Peyer's patch (tissue), 4 donors: ENCODE results near the gene PTX4. TPM values are rescaled to one million over a fixed set of nuclear protein-coding genes. Genes with fewer than 3 reads are reported as not detected.

Experiments used
- DNase-seq, 3 donors: peaks; one replicate each; pipeline ENCODE4 v3.0.0-alpha.2; 2017 to 2019
- H3K27ac ChIP-seq, 4 donors: fragments of 200-600 bp; sonication (generic); one replicate each; pipeline ENCODE4 v1.5.1; 2016 to 2019
- H3K27me3 ChIP-seq, 2 donors: fragments of 200-600 bp; sonication (generic); one replicate each; pipeline ENCODE4 v1.5.1; 2019
- H3K36me3 ChIP-seq, 3 donors: fragments of 200-600 bp; sonication (generic); one replicate each; pipeline ENCODE4 v1.5.1; 2016 to 2019
- H3K4me1 ChIP-seq, 4 donors: fragments of 200-600 bp; sonication (generic); one replicate each; pipeline ENCODE4 v1.5.1; 2016 to 2019
- H3K4me3 ChIP-seq, 4 donors: fragments of 200-600 bp; sonication (generic); 1 replicate in 3 of 4; 2 replicates in 1 of 4; pipeline ENCODE4 v1.5.1; 2016 to 2019; ENCODE audit warnings: mild to moderate bottlenecking in 1 of 4
- H3K9me3 ChIP-seq, 4 donors: fragments of 200-600 bp; sonication (generic); one replicate each; pipeline ENCODE4 v1.5.1; 2016 to 2019; ENCODE audit warnings: mild to moderate bottlenecking in 1 of 4
- POLR2A ChIP-seq, 2 donors: fragments of 450-650 bp; IDR thresholded peaks; one replicate each; pipeline ENCODE4 v1.5.1; 2017; ENCODE audit warnings: antibody characterized with exemption in 2 of 2, mild to moderate bottlenecking in 2 of 2, moderate library complexity in 2 of 2
- total RNA-seq, 4 donors: library from RNA; depleted of rRNA; stranded (reverse); fragments of >200 nt; gene quantifications; one replicate each; pipeline ENCODE4 v1.1.0, GENCODE V29; 2016
- TF ChIP-seq, protein P1 (sequence below), 6 experiments: fragments of 450-650 bp in 4 of 6; fragments of 200-600 bp in 2 of 6; sonication (generic) in 1 of 6; IDR thresholded peaks; one replicate each; pipeline ENCODE4 v1.5.1; 2017 to 2019; ENCODE audit warnings: antibody characterized with exemption in 6 of 6, mild to moderate bottlenecking in 3 of 6, moderate library complexity in 1 of 6

PTX4 gene
- total RNA-seq, 4 donors from 2014 or later, result not detected

DNA sequence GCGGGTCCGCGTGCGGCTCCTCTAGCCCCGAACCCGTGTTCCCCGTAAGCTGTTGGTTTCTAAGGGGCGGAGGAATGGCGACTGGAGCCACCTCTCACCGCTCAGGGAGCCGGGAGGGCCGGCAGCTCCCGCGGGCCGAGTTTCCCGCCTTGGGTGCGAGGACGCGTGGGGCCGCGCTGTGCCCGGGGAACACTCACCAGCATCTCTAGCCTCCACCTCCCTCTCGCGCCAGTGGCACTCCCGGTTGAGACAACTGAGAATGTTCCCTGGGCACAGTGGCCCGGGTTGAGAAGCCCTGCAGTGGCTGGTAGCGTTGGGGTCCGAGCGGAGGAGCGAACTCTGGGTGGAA is 5.0 kb upstream of the PTX4 start:
- DNase-seq, result no peak
- peak overlapping the region; percentile 81 to 89 (median 86) for H3K4me3 ChIP-seq
- peaks cover 0 to 33% (median 0%) of the 10 kb centered on the region in 3 donors for H3K36me3 ChIP-seq
- no peaks in the 10 kb centered on the region for H3K27me3 ChIP-seq
- no peaks in the 10 kb centered on the region for H3K9me3 ChIP-seq
- TF ChIP-seq, protein P1, sequence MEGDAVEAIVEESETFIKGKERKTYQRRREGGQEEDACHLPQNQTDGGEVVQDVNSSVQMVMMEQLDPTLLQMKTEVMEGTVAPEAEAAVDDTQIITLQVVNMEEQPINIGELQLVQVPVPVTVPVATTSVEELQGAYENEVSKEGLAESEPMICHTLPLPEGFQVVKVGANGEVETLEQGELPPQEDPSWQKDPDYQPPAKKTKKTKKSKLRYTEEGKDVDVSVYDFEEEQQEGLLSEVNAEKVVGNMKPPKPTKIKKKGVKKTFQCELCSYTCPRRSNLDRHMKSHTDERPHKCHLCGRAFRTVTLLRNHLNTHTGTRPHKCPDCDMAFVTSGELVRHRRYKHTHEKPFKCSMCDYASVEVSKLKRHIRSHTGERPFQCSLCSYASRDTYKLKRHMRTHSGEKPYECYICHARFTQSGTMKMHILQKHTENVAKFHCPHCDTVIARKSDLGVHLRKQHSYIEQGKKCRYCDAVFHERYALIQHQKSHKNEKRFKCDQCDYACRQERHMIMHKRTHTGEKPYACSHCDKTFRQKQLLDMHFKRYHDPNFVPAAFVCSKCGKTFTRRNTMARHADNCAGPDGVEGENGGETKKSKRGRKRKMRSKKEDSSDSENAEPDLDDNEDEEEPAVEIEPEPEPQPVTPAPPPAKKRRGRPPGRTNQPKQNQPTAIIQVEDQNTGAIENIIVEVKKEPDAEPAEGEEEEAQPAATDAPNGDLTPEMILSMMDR (IDR thresholded peaks at IDR 0.05), result no peak
- TF ChIP-seq POLR2A (IDR thresholded peaks at IDR 0.05), result no peak
- H3K27ac ChIP-seq, result peak overlapping the region; percentile 80 to 95 (median 89)
- peaks cover 5 to 24% (median 11%) of the 10 kb centered on the region in 4 donors for H3K4me1 ChIP-seq

DNA sequence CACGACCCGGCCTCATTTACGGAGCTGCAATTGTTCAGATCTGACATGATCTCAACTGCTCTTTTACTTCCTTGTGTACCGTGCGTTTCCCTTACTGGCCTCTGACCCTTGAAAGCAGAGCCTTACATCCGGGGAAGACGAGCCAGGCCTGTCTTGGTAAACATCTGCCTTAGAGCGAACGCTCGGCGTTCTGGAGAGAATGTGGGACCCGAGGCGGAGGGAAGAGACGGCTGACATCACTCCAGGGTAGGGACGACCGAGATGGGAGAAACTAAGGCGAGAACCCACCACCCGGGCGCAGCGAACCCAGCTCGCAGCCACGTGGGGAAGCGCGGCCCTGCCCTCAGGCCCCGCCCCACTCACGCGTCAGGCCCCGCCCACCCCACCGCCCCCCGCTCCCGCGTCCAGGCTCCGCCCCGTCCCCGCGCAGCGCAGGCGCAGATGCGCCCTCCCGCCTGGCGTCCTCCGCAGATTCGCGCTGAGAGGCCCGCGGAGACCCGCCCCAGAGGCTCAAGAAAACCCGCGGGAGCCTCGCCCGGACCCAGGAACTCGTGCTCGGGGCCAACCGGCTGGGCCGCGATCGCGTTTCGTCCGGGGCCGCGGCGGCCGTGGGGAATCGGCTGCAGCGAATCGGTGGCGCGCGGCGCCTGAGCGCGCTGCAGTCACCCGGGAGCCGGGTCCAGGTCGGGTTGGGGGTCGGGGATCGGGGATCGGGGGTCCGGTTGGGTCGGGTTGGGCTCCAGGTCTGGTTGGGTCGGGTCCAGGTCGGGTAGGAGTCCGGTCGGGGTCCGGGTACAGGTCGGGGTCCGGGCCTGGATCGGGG is 4.4 kb upstream of the PTX4 start, which contains the start of gene TELO2:
Gene TELO2 (plus strand): TSS at position 438 of the 823 bp plus-strand sequence. CDS start 922 bp downstream, outside the sequence.
- no peaks in the 10 kb centered on the region for H3K27me3 ChIP-seq
- peaks cover 0 to 32% (median 0%) of the 10 kb centered on the region in 3 donors for H3K36me3 ChIP-seq
- H3K9me3 ChIP-seq, result no peaks in the 10 kb centered on the region
- H3K4me1 ChIP-seq, result peaks cover 5 to 24% (median 11%) of the 10 kb centered on the region in 4 donors
- peak within 1 kb of the TSS; percentile 80 to 95 (median 89) for H3K27ac ChIP-seq
- peak within 1 kb of the TSS; percentile 81 to 89 (median 86) for H3K4me3 ChIP-seq
- TF ChIP-seq, protein P1 (IDR thresholded peaks at IDR 0.05), result peak in 3 of 6 experiments; percentile 16 to 25 (median 18)
- TF ChIP-seq POLR2A (IDR thresholded peaks at IDR 0.05), result peak in 1 of 2 donors; percentile 10
- peak; percentile 79 to 92 (median 90) for DNase-seq

DNA sequence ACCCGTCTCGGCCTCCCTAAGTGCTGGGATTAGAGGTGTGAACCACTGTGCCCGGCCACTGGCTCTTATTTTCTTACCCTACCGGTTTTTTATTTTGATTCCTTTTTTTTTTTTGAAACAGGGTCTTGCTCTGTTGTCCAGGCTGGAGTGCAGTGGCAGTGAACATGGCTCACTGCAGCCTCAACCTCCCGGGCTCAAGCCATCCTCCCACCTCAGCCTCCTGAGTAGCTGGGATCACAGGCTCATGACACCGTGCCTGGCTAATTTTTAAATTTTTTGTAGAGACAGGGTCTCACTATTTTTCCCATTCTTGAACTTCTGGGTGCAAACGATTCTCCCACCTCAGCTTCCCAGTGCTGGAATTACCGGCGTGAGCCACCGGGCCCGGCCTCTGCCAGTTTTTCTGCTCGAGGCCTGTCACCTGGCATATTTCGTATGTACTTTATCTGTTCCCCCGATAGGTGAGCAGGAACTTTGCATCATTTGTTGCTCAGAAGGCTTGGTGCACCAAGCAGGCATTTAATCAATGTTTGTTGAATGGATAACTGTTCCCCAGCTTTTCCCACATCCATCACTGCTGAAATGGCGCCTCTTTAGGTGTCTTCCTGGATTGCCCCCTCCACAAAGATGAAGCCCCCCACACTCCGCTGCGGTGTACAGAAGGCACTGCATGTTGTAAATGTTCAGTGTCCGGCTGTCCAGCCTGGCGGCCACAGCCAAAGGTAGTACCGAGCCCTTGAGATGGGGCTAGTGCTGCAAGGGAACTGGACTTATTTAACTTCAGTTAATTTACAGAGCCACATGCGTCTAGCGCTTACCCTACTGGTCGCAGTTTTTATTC is 3.6 kb upstream of the PTX4 start:
- TF ChIP-seq, protein P1 (IDR thresholded peaks at IDR 0.05), result no peak
- no peak for TF ChIP-seq POLR2A (IDR thresholded peaks at IDR 0.05)
- peak in 1 of 3 donors; percentile 47 for DNase-seq
- H3K36me3 ChIP-seq, result peaks cover 0 to 26% (median 0%) of the 10 kb centered on the region in 3 donors
- H3K27ac ChIP-seq, result peak overlapping the region; percentile 80 to 95 (median 89)
- H3K27me3 ChIP-seq, result no peaks in the 10 kb centered on the region
- H3K4me3 ChIP-seq, result peak overlapping the region; percentile 81 to 89 (median 86)
- H3K4me1 ChIP-seq, result peaks cover 5 to 24% (median 11%) of the 10 kb centered on the region in 4 donors
- no peaks in the 10 kb centered on the region for H3K9me3 ChIP-seq

DNA sequence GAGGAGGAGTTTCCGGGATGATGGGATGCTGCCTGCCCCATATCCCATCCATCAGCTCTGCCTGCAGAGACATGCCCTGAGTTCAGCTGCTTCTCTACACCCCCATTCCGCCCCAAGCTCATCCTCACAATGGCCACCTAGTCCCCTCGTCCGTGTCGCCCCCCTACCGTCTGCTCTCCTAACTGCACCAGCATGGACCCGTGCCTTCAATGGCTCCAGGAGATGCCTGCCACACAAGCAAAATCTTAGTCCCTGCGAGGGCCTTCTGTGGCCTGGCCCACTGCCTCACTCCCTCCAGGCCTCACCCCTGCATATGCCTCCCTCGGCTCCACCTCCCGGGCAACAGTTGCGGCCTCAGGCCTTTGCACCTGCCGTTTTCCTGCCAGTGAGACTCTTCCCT is 2.6 kb upstream of the PTX4 start:
- no peak for DNase-seq
- TF ChIP-seq, protein P1 (IDR thresholded peaks at IDR 0.05), result no peak
- no peak for TF ChIP-seq POLR2A (IDR thresholded peaks at IDR 0.05)
- Histone ChIP-seq H3K27me3 (no peaks in the 10 kb centered on the region), H3K27ac (no peak overlapping the region), H3K9me3 (no peaks in the 10 kb centered on the region), H3K4me3 (no peak overlapping the region), H3K36me3 (peaks cover 0 to 18% (median 0%) of the 10 kb centered on the region in 3 donors), H3K4me1 (peaks cover 5 to 24% (median 11%) of the 10 kb centered on the region in 4 donors)

DNA sequence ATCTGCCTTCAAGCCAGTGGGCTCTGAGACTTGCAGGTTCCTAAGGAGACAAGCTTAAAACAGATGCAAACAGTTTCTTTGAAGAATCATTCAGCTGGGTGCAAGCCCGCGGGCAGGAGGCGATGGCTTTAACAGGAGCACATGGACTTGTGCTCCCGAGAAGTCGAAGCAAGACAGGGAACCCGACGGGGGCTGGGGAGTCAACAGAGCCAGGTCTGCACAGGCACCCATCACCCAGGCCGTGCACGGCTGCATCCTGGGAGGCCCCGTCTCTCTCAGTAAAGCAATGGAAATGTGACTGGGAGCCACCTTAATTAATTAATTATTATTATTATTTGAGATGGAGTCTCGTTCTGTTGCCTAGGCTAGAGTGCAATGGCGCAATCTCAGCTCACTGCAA is 333 bp upstream of the PTX4 start:
- Histone ChIP-seq H3K4me3 (no peak overlapping the region), H3K4me1 (peaks cover 5 to 11% (median 7%) of the 10 kb centered on the region in 4 donors), H3K27ac (no peak overlapping the region), H3K27me3 (no peaks in the 10 kb centered on the region), H3K9me3 (no peaks in the 10 kb centered on the region), H3K36me3 (no peaks in the 10 kb centered on the region)
- TF ChIP-seq POLR2A (IDR thresholded peaks at IDR 0.05), result no peak
- TF ChIP-seq, protein P1 (IDR thresholded peaks at IDR 0.05), result no peak
- DNase-seq, result no peak
